Umbilical cord (tissue), 2 donors: ENCODE measurements around the gene ROR2. TPM values are rescaled to one million over a fixed set of nuclear protein-coding genes. Genes with fewer than 3 reads are reported as not detected.

Experiments used
- DNase-seq: peaks from one replicate; pipeline ENCODE4 v3.0.0-alpha.2; 2015; ENCODE audit warnings: low spot score
- total RNA-seq: library from RNA; depleted of rRNA; stranded (reverse); fragments of >200 nt; gene quantifications from one replicate; pipeline ENCODE4 v1.2.3, GENCODE V29; 2014; ENCODE audit warnings: low replicate concordance; ENCODE audit not compliant: insufficient read depth

The ROR2 gene
- total RNA-seq, 1 donor from 2014 or later: 44.3 TPM

DNA sequence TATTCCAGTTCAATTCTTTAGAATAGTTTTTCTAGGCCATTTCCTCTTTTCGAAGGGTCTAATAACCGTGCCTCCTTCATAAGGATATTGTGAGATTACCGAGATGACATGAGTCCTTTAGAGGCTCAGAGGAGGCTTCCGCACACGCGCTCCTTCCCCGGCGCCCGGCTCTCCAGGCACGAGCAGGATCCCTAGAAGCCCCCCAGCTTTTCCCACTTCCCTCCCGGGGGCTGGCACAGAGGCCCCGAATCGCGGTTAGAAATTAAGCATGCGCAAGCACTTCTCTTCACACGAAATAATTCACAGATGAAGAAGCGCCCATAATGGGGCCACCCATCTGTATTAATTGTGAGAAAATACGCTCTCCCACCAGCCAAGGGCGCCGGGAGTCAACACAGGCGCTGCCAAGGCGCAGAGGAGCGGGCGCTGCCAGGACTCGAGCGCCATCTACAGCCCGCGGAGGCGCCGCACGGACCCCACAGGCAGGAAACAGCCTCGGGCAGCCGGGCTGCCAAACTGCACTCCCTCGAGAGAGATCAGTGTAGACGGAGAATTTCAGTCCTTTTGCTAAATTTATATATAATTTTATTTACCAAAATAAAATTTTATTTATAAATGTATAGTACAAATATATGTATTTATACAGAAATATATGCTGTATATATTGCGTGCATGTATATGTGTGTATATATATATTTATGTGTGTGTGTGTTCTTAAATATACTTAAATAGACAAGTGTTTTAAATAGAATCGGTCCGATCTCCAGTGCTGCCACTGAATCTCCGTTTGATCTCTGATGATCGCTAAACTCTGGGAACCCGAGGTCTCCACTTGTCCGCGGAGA lies 268.3 kb downstream of the ROR2 start:
- peak; percentile 69 for DNase-seq

DNA sequence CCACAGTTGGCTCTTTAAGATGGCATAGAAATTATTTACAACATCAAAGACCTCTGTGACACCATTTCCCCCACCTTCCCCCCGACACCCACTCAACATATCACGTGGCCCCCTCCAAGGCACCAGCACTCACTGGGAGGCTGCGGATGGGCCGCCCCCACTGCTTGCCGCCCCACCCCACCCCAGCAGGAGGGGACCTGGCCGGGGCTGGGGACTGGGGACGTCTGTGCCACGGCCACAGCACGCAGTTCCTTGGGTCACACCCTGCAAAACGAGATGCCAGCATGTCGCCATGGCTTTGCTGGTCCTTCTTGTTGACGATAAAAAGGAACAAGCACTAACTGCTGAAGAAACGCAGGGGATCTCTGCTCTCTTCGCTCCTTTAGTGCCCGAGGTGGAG lies 269.0 kb downstream of the ROR2 start:
- no peak for DNase-seq

DNA sequence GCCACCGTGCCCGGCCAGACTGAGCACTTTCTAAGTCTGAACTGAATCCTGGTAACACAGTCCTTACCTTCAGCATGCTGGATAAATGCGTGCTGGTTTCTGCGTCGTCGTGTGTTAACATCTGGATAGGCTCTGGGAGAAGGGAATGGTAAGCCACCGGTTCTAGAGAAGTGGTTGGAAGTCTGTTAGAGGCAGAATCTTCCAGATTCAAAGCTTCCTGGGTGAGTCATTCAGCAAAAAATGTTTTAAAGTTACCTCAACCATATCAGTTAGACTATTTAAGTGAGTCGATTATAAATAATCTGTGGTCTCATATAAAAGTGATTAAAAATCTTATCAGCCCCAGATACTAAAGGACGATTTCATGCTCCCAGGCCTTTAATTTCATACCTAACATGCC lies 269.9 kb downstream of the ROR2 start:
- DNase-seq: peak; percentile 57

DNA sequence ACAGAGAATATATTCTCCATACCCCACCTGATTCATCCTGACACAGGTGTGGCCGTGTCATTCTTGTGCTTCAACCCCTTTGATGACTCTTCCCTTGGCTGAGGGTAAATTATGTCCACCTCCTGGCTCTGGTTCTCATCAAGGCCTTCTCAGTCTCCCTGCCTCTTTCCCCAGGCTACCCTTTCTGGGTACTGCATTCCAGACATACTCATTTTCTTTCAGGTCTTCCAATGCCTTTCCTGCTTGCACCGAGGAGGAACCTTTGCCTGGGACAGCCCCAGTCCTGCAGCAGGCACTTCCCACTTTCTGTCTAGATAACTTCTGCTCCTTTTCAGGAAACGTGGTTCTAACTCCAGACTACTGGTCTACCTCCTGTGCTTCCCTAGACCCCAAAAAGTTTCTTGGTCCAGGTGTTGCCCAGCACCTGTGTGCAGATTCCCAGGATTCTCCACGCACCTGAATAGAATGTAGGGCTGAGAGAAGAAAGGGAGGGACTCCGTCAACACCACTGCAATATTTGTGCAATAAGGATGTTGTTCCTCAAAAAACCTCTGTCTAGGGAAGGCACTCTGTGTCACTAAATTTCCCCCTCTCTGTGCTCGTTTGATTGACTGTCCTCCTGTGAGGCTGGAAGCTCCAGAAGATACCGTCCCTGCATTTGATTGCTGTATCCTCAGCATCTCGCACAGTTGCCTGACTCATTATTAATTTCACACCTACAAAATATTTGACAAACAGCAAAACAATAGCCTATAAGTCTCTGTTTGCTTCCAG lies 271.0 kb downstream of the ROR2 start:
- DNase-seq: peak; percentile 75

DNA sequence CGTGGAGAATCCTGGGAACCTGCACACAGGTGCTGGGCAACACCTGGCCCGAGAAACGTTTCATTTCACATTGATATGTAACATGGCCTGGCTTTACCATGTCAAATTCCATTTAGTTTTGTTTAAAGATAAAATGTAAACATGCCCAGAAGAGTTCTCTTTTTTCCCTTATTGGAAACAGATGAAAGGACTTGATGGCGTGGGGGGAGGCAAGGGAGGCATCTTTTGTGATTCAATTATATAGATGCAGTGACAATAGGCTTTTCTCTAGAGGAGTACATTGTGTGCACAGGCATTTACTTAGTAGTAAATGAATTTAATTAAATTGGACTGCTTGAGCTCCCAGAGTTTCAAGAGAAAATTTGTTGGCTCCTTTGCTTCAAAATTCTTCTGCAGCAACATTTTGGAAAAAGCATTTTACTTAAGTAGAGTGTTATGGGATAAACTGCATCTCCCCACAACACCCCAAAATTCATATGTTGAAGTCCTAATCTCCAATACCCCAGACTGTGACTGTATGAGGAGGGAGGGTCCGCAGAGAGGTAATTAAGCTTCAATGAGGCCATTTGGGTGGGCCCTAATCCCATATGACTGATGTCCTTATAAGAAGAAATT lies 272.1 kb downstream of the ROR2 start:
- DNase-seq: no peak

DNA sequence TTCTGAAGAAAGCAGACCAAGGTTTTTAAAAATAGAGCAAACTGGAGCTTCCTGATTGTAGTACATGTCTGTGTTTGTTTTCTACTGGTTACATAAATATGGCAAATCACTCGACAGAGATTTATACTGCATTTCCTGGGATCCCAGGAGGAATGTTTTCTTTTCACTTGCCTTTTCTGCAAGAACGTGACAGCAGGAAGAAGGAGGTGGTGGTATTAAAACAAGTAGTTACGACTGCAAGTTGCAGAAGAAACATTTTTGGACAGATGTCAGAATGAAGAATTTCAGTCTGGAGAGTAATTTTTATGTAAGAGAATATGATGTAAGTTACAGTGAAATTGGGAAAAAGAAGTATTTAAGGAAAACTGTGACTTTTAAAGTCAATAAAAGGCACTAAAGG lies 272.7 kb downstream of the ROR2 start:
- peak; percentile 13 for DNase-seq

DNA sequence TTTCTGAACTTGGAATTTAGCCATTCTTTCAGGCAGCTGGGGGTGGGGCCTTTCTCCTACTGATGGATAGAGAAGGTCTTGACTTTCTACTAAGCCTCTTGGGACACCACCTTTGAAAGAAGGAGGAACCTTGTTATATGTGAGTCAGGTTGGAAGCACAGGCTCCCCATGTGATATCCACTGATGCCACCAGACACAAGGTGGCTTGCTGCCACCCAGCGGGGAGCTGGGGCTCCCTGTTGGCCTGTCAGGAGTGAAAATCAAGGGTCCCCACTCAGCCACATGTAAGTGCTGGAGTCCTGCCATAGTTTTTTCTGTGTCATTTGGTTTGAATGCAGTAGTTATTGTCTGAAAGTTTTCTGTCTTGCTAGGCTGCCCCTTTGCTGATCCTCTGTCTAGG lies 274.0 kb downstream of the ROR2 start:
- no peak for DNase-seq

DNA sequence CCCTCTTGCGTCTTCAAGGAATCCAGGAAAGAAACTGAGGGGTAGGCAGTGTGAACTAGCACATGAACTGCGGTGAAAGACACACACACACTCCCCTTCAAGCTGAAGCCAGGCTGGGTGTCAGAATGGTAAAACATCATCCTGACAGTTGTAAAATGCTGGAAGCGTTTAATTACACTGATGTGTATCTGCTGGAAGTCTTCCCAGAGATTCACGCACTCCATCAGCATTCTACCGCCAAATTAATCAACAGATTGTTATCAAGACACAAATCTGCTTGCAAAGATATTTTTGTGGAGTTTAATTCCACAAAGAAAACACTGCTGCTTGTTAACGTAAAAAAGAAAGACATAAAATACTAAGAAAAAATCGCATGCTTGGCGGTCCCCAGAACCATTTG lies 285.4 kb downstream of the ROR2 start:
- no peak for DNase-seq

DNA sequence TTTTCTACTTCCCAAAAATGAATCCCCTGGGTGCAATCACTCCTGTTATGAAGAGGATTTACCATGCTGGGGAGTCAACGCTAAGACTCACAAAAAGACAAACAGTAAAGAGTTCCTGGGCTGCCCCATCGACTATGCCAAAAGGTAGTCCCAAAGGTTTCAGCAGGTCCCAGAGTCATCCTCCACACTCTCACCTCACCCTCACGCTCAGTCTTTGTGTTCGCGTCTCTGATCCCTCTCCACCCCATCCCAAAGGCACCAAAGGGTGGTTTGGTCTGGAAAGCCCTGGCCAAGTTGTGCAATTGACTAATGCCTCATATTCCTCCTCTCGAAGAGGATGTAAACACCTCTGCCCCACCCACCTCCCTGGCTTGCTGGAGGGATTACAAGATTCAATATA lies 286.2 kb downstream of the ROR2 start:
- DNase-seq: no peak

DNA sequence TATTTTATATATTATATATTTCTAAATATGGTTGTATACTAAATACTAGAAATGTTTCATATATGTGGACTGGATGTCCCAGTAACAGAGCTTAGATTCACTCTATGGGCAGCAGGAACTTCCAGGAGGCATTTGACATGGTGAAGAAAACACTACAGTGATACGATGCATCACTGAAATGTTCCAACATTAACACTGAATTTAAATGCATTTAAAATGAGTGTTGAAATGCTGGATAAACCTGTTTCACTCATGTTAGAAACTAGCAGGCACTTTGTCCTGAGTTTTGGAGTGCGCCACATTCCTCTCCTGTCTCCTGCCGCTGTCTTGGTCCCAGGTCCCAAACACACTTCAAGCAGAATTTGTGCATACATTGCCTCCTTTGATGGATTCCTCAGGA lies 288.6 kb downstream of the ROR2 start:
- no peak for DNase-seq

DNA sequence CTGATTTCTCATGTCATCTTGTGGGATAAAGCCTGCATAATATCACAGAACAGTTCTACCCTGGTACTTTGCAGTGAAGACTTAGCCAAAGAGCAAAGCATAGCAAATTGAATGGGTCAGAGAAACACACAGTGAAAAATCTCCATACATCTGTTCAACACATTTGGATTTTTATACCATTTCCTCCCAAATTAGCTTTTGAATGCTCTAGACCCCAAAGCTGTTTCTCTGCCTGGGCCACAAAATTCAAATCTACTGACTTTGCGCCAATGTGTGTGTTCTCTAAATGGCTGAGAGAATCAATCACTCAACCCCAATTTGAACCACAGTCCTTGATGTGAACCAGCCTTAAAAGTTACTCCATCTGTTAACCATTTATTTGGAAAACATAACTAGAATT lies 289.5 kb downstream of the ROR2 start:
- peak; percentile 11 for DNase-seq

DNA sequence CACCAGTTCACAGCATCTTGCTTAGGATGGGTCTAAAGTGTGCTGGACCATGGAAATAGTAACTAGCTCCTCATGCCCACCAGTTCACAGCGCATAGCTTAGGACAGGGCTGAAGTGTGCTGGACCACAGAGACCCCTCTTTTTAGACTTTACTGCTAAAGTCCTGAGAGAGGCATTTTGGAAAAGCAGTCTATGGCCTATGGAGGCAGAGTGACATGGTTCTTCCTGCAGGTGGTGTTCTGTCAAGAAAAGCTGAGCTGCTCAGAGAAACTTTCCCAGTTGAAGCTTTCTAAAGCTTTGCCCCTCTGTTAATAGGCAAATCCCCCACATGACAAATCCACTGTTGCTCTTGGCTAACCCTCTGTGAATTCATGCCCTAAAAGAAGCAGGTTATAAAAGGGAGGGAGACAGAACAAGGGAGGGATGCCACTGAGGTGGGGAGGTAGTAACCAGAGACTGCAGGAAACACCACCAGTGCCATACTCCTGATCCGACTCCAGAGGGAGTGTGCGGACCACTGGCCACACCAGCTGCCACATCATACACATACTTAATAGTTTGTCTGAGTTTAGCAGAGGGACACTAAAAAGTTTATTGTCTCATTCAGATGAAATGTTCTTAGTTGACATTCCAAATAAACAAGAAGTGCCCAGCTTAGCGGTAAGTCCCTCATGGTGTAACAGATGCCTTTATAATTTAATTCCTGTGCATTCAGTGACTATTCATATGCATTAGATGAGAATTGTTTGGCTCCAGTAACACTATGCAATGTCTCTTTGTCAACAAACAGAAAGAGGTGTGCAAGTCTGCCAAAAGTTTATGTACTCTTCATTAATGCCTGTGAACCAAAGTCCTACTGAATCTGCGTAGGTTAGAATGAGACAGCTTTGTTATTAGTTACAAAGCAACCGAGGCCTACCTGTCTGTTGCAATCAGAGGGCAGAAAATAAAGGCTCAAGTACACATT lies 290.2 kb downstream of the ROR2 start:
- peak; percentile 37 for DNase-seq

DNA sequence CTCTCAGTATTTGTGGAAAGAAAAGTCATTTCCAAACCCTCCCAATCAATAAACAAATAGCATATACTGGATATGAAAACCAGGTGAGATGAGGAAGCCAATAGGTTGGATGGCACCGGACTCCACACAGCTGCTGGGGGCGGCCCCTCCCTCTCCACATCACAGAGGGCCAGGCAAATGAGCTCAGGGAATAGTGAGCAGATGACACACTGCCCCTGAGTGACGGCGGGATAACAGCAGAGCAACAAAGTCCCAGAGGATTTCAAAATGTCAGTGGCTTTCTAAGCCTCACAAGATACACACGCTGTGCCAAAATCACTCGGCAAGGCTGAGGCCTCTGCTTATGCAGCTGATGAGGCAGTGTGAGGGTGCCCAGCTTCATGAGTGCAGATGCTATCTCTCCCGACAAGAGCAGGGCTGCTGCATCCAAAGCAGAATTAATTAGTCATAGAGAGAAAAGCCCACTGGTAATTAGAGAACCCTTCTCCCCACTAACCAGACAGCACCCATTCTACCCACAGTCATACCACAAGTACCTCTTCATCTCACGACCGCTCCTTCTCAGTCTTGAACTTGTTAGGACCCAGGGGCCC lies 291.4 kb downstream of the ROR2 start:
- no peak for DNase-seq

DNA sequence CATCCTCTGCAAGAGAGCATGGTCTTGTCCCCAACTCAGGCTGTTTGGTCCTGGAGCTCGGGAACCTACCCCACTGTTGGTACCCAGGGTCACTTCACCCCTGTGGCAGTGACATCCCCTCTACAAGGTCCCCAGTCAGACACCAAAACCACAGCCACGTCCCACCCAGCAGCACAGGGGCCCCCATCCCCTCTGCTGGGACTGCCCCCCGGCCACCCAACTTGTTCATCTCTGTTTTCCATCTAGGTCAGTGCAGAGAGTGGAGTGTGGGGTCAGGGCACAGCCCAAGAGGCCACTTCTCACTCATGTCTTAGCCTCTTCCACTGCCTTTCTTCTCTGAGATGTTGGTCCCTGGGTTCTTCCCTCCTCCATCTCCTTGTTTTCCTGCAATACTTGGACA lies 292.5 kb downstream of the ROR2 start:
- DNase-seq: no peak

DNA sequence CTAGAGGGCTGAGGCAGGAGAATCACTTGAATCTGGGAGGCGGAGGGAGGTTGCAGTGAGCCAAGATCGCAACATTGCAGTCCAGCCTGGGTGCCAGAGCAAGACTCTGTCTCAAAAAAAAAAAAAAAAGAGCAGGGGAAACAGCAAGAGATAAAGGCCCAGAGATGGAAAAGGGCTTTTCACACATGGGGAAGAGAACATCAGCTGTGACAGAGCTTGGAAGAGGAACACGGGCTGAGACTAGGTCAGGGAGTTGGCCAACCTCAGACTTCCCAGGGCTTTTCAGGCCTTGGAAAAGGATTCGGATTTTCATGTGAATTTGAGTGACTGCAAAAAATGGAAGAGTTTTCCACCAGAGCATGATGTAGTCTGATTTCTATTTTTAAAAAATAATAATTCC lies 294.4 kb downstream of the ROR2 start:
- DNase-seq: peak; percentile 62

DNA sequence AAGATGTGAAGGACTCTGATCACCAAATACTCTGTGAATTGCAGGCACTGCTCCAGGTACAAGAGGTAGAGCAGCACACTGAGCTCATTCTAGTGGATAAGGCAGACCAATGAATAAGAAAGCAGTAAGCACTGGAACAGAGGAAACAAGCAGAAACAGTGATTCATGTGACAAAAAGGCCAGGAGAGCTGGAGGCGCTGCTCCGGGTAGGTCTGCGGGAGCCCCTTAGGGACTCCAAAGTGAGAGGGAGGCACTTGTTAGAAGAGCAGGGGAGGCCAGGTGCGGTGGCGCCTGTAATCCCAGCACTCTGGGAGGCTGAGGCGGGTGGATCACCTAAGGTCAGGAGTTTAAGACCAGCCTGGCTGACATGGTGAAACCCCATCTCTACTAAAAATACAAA lies 294.8 kb downstream of the ROR2 start:
- DNase-seq: peak; percentile 56

DNA sequence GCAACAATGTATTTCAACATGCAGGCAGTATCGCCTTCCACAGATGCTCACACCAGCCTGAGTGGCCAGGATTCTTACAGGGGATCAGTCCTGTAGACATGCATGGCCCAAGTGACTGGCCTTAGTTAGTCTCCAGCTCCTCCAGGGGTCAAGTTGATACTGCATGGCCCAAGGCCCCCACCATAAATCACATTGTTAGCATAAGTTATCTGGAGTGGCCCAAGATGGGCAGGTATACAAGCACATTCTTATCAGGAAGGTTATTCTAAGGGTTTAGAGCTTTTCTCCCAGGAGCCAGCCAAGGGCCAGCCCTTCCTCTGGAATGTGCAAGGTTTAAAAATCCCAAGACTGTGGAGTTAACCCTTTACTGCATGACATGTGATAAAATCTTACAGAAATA lies 295.5 kb downstream of the ROR2 start:
- DNase-seq: no peak

DNA sequence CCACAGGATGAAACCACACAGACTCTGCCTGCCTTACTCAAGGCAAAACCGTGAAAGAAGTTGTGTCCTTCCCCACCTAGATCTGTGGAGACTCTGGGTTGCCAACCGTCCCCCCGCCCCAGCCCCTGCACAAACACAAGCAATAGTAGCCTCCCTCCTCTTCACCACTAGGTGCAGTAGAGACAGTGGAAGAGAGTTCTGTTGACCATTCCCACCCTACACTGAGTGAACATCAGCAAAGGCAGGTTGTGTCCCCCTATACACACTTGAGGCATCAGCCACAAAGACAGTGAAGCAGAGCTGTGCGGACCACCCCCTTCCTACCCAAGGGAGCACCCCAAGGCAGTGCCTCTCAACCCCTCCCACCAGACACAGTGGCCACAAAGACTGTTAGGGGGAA lies 302.7 kb downstream of the ROR2 start:
- no peak for DNase-seq

DNA sequence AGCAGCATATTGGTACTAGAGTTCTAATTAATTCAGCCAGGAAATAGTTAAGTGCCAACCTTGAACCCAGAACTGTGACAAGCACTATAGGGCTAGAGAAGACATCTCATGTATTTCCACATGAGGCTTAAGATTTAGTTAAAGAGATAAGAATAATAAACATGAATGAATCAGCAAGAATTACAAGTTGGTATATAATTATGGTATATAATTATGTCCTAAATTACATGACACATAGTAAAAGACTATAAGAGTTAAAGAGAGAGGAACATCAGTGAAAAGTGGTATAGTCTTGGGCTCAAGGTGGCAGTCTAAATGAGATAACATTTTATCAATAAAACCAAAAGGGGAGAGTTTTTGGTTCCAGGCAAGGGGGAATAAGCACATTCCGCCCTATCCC lies 303.3 kb downstream of the ROR2 start:
- DNase-seq: no peak

DNA sequence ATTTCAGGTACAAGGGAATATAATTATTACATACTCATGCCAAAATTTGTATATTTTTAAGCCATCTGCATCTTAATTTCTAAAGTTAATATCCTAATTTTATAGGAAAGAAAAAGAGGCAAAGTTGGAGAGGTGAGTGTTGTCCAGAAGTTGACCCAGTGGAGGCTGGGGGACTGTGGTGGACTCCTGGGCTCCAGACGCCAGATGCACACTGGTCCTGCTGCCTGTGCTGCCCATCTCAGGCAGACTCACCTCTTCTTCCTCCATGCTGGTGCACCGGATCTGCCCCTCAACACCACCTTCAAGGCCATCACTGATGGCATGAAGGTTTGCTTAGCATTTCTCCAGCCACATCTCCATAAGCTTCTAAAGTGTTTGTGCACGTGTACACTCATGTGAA lies 305.6 kb downstream of the ROR2 start:
- no peak for DNase-seq

DNA sequence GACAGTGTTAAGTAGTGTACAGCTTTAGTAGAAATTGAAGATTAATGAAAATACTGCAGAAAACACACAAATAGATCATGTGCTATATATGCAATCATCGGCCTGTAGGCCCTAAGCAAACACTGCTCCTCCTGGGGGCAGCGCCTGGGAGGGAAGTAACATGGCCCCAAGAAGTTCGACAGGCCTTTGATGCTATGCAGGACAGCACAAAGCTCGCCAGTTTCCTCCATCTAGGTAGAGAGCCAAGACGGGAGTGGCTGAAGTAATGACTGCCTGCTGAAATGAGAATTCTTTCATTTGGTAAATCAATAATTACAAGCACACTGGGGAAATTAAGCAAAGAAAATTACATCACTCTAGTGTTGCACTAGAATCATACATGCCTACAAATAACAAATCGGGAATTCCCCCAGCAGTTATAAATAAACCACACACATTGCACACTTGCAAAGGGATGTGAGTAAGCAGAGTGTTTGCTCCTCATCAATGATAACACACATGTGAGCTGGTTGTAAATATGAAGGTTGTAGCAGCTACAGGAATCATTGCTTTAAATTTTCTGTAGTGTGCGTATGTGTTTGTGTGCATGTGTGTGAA lies 306.4 kb downstream of the ROR2 start:
- DNase-seq: peak; percentile 56
